GM13976 (cell line): ENCODE data around the gene ATP10A.

Experiments used
- DNase-seq: peaks from one replicate; pipeline ENCODE4 v3.0.0; 2012; ENCODE audit warnings: low spot score
- in situ Hi-C: fragments of 300-500 bp; cut with MboI; formaldehyde crosslinking; loops from one replicate; pipeline ENCODE4 v1.12.0; 2022; ENCODE audit warnings: low sequenced_read_pairs, mixed read lengths, inconsistent platforms; ENCODE audit not compliant: unreplicated experiment
- TF ChIP-seq, protein P1 (sequence below): IDR thresholded peaks from 2 replicates; pipeline ENCODE4 v1.5.1; 2012; ENCODE audit warnings: borderline replicate concordance, mild to moderate bottlenecking; ENCODE audit not compliant: insufficient read depth; ENCODE audit errors: extremely low read depth, missing control alignments, control extremely low read depth

The ATP10A gene

DNA sequence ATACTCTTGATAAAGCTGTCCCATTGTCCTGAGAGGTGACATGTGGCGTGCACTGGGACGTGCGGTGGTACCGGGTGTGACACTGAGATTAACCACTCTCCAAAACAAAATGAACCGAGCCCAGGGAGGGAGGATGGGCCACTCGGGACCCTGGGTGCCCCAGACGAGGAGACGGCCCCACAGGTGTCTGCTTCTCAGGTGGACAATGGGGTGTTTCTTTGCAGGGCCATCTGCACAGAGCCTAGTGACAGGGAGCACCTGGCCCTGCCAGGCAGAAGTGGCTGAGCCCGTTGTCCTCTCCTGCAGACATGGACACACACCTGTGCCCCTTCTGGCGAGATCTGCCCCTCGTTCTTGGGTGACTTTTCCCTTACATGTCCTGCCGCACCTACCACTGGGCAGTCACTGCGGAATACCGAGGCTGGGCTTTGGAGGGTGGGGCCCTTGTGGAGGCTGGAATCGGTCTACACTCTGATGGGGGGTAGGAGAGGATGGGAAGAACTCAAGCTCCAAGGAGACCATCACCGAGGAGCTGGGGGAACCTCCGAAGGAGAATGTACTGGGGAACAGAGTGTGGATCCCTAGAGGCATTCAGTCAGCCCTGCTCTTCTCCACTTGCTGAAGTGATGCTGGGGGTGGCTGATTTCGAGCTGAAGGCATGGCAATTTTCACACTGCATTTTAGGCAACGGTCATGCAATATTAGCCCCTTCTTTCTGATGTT is 153.5 kb downstream of the ATP10A start:
- TF ChIP-seq, protein P1, sequence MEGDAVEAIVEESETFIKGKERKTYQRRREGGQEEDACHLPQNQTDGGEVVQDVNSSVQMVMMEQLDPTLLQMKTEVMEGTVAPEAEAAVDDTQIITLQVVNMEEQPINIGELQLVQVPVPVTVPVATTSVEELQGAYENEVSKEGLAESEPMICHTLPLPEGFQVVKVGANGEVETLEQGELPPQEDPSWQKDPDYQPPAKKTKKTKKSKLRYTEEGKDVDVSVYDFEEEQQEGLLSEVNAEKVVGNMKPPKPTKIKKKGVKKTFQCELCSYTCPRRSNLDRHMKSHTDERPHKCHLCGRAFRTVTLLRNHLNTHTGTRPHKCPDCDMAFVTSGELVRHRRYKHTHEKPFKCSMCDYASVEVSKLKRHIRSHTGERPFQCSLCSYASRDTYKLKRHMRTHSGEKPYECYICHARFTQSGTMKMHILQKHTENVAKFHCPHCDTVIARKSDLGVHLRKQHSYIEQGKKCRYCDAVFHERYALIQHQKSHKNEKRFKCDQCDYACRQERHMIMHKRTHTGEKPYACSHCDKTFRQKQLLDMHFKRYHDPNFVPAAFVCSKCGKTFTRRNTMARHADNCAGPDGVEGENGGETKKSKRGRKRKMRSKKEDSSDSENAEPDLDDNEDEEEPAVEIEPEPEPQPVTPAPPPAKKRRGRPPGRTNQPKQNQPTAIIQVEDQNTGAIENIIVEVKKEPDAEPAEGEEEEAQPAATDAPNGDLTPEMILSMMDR = no peak
- no peak for DNase-seq

DNA sequence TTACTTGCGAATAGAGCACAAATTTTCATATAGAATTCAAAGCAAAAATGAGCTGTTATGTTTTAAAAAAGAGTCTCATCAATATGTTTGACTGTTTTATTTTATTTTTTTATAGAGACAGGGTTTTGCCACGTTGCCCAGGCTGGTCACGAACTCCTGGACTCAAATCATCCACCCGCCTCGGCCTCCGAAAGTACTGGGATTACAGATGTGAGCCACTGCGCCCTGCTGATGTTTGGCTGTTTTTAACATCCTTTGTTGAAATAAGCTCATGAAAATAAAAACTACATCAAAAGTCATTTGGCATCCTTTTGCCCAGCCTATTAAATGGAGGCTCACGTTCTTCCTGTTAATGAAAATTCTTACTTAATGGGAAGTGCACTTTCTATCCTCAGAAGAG is 154.7 kb downstream of the ATP10A start:
- TF ChIP-seq, protein P1 = no peak
- DNase-seq = no peak
- in situ Hi-C loops = no loop called here

More for the DNA sequence above, 153.5 kb downstream of the ATP10A start:
- in situ Hi-C loops = no loop called here

DNA sequence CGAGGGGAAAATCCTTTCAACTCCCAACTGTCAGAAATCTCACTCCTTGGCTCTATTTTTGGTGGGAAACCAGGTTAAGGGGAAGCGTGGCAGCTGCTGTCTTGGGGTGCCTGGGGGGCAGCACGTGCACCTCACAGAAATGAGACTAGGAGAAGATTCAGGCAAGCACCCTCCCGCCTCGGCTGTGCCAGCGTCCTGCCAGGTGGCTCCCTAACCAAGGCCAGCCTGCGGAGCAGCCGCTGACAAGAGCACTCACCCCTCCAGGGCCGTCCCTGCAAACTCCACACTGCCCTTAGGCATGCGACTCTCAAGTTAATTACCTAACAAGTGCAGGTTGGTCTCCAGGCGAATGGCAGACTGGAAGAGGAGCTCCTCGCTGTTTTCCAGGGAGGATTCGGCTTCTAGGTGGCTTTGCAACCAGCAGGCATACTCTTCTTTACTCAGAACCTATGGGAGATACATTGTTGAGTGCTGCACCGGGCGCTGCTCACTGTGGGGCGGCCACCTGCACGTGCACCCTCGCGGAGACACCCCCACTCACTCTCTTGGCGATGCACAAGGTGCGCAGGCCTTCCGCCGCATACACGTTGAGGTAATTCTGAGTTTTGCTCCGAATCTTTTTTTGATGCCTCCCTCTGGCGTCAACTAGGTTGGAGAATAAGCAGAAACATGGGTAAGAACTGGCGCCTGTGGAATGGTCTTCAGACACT is 155.3 kb downstream of the ATP10A start:
- no peak for DNase-seq
- in situ Hi-C loops = no loop called here
- TF ChIP-seq, protein P1 = no peak

DNA sequence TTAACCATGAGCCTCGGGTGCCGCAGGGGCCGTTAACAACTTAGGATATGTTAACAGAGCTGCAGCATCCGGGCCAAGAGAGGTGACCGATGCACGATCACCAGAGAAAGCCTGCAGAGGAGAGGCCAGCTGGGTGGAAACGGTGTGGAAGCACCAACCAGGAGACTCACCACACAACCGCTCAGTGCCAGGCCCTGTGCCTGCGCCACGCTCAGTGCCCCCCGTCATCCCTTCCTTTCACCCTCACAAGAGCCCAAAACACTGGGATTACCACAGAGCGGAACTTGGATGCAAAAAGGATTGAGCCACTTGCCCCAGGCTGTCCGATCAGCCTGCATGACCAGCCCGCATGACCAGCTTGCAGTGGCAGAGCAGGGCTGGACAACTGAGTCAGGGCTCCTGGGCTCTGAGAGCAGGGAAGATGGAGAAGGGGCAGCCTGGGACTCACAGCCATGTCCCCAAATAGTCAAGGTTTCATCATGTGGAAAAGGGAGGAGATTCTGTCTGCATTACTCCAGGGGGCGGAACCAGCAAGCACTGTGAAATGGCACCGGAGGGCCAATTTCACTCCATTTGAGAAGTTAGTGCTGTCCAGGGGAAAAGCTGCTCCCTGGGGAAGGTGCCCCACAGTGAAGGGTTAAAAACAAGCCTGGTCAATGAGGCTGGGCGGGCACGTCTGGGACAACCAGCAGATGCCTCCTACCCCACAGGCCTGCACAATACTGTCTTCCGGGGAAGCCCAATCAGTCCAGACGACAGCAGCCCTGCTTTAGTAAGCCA is 156.8 kb downstream of the ATP10A start:
- in situ Hi-C loops = no loop called here
- no peak for DNase-seq
- TF ChIP-seq, protein P1 = no peak

DNA sequence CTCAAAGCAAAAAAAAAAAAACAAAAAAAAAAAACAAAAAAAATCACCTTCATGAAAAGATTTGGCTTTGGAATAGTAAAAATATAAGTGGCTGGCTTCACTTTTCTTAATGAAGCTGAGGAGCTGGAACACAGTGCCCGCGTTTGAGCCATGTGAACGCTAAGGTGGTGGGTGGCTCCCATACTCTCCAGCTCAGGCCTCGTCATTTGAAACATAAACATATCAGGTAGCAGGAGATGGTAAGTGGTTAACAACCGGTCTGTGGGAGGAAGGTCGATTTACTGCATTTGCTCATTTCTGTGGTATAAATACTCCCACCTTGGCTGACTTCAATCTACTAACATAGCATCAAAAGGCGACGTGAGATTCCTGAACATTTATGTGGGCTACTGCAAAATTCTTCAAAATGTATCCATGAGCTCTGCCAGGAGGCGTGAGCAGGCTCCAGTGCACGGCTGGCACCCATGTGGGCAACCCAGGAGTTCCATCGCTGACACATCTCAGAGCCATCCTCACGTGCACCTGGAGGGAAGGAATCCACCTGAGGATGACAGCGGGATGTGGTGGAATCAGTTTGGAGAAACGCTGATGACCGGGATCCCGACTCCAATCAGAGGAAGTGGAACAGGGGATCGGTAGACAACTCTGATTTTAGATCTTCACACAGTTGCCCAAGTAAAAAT is 157.6 kb downstream of the ATP10A start:
- in situ Hi-C loops = no loop called here
- TF ChIP-seq, protein P1 = no peak
- DNase-seq = no peak

DNA sequence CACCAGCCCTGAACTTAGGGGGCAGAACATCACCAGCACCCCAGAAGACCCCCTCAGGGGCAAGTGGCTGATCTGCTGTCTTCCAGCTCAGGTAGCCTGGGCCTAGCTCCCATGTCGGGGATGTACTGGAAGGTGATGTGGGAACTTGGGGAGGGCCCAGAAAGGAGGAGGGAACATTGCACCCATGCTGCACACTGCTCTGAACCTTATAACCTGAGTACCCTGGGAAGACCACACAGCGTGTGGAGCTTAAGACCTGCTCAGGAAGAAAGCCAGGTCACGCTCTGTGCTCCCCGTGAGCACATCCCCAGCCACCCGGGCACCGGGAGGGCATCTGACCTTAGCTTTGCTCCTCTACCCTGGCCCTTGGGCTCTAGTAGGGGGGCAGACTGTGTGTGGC is 159.4 kb downstream of the ATP10A start:
- TF ChIP-seq, protein P1 = no peak
- DNase-seq = no peak
- in situ Hi-C loops = no loop called here
